Measurements from ENCODE around the gene RAX2. TPM values are rescaled to one million over a fixed set of nuclear protein-coding genes. Genes with fewer than 3 reads are reported as not detected.

RAX2 gene
- total and polyA plus RNA-seq, 2 of the 8 experiments (the other 6 are each of a cell fraction or from before 2014, with no cell fraction given), result 0.08 TPM; not detected in 1

- H3K36me3 ChIP-seq (ENCODE audit: control insufficient read depth in 2 of 4, insufficient read depth in 4 of 4, low read length in 3 of 4), result no peaks in the 10 kb centered on the region
- no peak overlapping the region for H4K5ac ChIP-seq (ENCODE audit: insufficient read length, low read depth, low read length)
- H3K27ac ChIP-seq (ENCODE audit: low read depth, low read length), result no peak overlapping the region
- no peak overlapping the region for H2BK20ac ChIP-seq (ENCODE audit: low read length)
- no peaks in the 10 kb centered on the region for H4K20me1 ChIP-seq (replicated peaks in 1 of 2; ENCODE audit: control insufficient read depth in 1 of 2, insufficient read depth in 2 of 2, low read length in 2 of 2)
- H3K4ac ChIP-seq (replicated peaks; ENCODE audit: insufficient read length, low read depth, low read length), result no peak overlapping the region
- H3K79me2 ChIP-seq (ENCODE audit: control insufficient read depth in 1 of 2, insufficient read depth in 2 of 2, low read length in 2 of 2), result no peaks in the 10 kb centered on the region
- ChIA-PET POLR2A (ENCODE audit: partially characterized antibody) (interaction anchor here (0.7 to 1.7 kb wide), 3 partner anchors 10 to 243 kb away, joined by 4 to 7 read pairs (median 5); partner anchors contain the start of gene EEF2), CTCF (ENCODE audit: partially characterized antibody) (interaction anchor here (0.6 to 2.0 kb wide), 6 partner anchors 9 to 60 kb away, joined by 3 to 9 read pairs (median 4); partner anchors contain the start of gene MRPL54)
- H3K9me3 ChIP-seq (ENCODE audit: insufficient read depth in 2 of 2, low read depth in 1 of 2, low read length in 1 of 2), result 0 out of 4 replicates have a peak, but pooled peaks cover 0 to 4% of the 10 kb centered on the region in 2 experiments
- no peak overlapping the region for H3K4me2 ChIP-seq (ENCODE audit: insufficient read depth in 1 of 2, low read depth in 2 of 2, low read length in 2 of 2)
- peaks cover 0 to 17% (median 8%) of the 10 kb centered on the region in 4 experiments; a peak in 6 of 7 replicates for H3K27me3 ChIP-seq (replicated peaks in 1 of 4; ENCODE audit: control insufficient read depth in 3 of 4, extremely low read depth in 1 of 4, insufficient read depth in 3 of 4, low read length in 3 of 4)
- no peak overlapping the region for H4K91ac ChIP-seq (replicated peaks; ENCODE audit: insufficient read length, low read length)
- FAIRE-seq, result no peak
- no peak overlapping the region for H2BK5ac ChIP-seq (ENCODE audit: low read depth, low read length)
- peaks cover 0 to 9% (median 1%) of the 10 kb centered on the region in 4 experiments; a peak in 3 of 7 replicates for H3K4me1 ChIP-seq (replicated peaks in 1 of 4; ENCODE audit: control insufficient read depth in 3 of 4, insufficient read depth in 4 of 4, low read length in 3 of 4)
- H3K4me3 ChIP-seq (ENCODE audit: extremely low read depth in 1 of 4, insufficient read depth in 2 of 4, low read depth in 3 of 4, low read length in 4 of 4), result no peak overlapping the region
- TF ChIP-seq JUND (IDR thresholded peaks at IDR 0.05; ENCODE audit: low read length) (no peak), ATF3 (IDR thresholded peaks at IDR 0.05; ENCODE audit: insufficient read depth, low read depth, low read length) (no peak), MAFK (IDR thresholded peaks at IDR 0.05; ENCODE audit: low read depth, low read length) (no peak), BRCA1 (IDR thresholded peaks at IDR 0.05; ENCODE audit: low read depth, low read length) (no peak), TCF12 (IDR thresholded peaks at IDR 0.05; ENCODE audit: low read depth, low read length) (no peak), ZNF274 (IDR thresholded peaks at IDR 0.05; ENCODE audit: borderline replicate concordance, extremely low read depth, low read length) (no peak), MAX (IDR thresholded peaks at IDR 0.05) (no peak), CHD2 (IDR thresholded peaks at IDR 0.05; ENCODE audit: low read length) (no peak), NANOG (IDR thresholded peaks at IDR 0.05; ENCODE audit: insufficient read depth, low read depth, low read length, poor library complexity, severe bottlenecking) (no peak)
- no peak overlapping the region for H3K9ac ChIP-seq (replicated peaks in 1 of 4; ENCODE audit: extremely low read depth in 1 of 4, low read depth in 3 of 4, low read length in 3 of 4)
- no peak overlapping the region for H3K23ac ChIP-seq (ENCODE audit: insufficient read length)
- H3K18ac ChIP-seq (ENCODE audit: extremely low read depth, low read length), result no peak overlapping the region
- no peak overlapping the region for H3K14ac ChIP-seq (ENCODE audit: insufficient read length)
- H3K79me1 ChIP-seq (ENCODE audit: low read depth, low read length), result no peaks in the 10 kb centered on the region
- no peak overlapping the region for H2BK15ac ChIP-seq (ENCODE audit: low read length)
- no peak overlapping the region for H2AFZ ChIP-seq (ENCODE audit: low read length)
- H3K23me2 ChIP-seq (ENCODE audit: low read depth, low read length), result peaks cover 7% of the 10 kb centered on the region; the same call in 1 of the 2 replicates
- no peak overlapping the region for H2BK12ac ChIP-seq (ENCODE audit: low read depth, low read length)
- no peak overlapping the region for H3K56ac ChIP-seq (replicated peaks; ENCODE audit: insufficient read length, low read depth, low read length)
- no peak overlapping the region; the same call in none of the 2 replicates for H4K8ac ChIP-seq (ENCODE audit: extremely low read depth, insufficient read depth, low read length)
- peak in 1 of 2 experiments; percentile 44 for DNase-seq (ENCODE audit: low read depth in 1 of 2, low spot score in 2 of 2)
- H2AK5ac ChIP-seq (ENCODE audit: low read depth, low read length), result no peak overlapping the region
- WGBS, 2 experiments (ENCODE audit: extremely low coverage in 1 of 2, insufficient coverage in 1 of 2, insufficient read length in 1 of 2, insufficient replicate concordance in 2 of 2, low coverage in 1 of 2, low lambda C conversion rate in 2 of 2, missing lambda C conversion rate in 1 of 2), result 77% methylated on average over 15 of the region's 16 CpGs; no CpG with 5 or more reads in 1 of the 2 experiments
- H2BK120ac ChIP-seq (replicated peaks; ENCODE audit: low read depth, low read length), result no peak overlapping the region
Observed at GRCh38 chr19:3788996-3789778, 17.2 kb upstream of the RAX2 start.
